HG02610 (cell line): ENCODE data around the gene RIPOR3.
"Not testable (repeated sequence)": the region's sequence is repeated elsewhere in the genome, so short reads cannot be mapped to it uniquely, and the experiment has no call there.

Source experiments
- ATAC-seq: cut with Tn5 transposase; IDR thresholded peaks from one replicate; pipeline ENCODE4 v1.9.1; 2021; ENCODE audit warnings: mild to moderate bottlenecking, moderate library complexity; ENCODE audit not compliant: unreplicated experiment

The RIPOR3 gene

DNA sequence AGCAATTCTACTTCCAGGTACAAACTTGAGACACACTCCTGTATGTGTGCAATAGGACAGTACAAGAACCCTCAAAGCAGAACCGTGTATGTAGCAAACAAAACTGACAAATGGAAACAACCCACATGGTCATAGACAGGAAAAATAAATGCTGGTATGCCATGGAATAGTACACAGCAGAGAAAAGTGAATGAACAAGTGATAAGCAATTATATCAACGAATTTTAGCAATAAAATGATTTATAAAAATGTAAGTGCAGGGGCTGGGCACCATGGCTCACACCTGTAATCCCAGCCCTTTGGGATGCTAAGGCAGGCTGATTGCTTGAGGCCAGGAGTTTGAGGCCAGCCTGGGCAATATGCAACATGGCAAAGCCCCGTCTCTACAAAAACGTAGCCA lies 9.3 kb downstream of the RIPOR3 start:
- no peak for ATAC-seq

DNA sequence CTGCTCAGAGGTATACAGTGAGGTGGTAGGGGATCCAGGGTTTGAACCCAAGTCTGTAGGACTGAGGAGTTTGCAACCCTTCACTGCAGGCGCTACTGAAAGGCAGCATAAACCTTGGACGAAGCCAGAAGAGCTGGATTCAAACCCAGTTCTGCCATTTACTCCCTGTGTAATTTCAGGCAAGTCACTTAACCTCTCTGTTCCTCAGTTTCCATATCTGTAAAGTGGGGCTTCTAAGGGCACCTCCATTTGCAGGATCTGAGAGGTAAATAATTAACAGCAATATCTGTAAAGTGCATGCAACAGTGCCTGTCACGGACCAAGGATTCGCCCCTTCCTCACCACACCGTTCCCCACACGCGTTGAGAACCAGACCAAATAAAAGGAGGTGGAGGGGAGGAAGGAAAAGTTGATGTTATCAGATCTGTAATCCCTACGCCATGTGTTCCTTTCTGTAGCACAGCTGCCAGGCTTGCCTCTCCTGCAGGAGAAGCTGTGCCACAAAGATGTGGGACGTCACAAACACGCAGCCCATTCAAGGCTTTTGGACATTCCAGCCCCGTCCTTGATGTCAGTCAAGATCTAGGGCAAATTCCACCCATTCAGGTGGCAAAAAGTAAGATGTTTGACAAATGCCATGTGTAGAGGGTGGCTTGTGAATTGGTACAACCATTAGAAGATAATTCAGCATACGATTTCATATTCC lies 9.8 kb downstream of the RIPOR3 start:
- no peak for ATAC-seq

DNA sequence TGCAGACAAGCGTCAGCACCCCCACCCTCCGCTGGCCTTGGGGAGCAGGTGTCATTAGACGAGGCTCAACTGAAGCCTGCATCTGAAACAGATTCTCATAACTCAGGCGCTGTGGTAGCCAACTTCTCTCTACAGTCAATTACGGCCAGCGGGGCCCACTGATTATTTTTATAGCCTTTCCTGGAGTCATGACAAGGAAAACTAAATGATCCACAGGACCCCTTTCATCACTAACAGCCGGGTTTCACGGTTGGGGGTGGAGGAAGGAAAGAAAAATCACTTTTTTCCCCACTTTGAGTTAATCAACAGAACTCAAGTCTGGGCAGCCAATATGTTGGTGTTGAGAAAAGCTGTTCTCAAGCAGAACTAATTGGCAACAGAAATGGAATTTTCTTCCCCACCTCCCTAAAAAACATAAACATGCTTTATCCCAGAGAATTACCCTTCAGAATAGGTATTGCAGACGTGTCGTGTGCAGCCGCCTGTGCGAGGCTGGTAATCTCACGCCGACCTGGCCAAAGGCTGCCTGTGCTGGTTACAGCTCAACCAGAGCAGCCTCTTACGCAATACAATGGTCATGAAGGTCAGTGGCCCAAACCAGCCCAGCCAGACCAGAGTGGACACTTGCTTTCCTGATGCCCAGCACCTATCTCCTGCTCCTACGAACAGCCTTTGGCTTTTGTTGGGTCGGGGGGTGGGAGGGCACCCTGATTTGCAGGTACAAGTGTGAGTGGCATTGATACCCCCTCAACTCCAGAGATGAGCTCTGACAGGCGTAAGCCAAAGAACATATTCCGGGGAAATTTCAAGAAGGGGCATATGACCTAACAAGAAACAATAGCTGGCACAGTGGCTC lies 11.0 kb downstream of the RIPOR3 start:
- ATAC-seq, result no peak

DNA sequence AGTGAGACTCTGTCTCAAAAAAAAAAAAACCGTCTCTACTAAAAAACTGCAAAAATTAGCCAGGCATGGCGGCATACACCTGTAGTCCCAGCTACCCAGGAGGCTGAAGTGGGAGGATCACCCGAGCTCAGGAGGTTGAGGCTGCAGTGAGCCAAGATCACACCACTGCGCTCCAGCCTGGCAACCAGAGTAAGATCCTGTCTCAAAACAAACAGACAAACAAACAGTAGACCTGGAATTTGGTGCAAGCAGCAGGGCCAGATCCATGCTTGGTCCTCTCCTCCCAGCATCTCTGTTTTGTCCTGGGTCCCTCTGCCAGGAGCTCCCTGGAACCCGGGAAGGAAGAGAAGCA lies 11.6 kb downstream of the RIPOR3 start:
- ATAC-seq, result no peak

DNA sequence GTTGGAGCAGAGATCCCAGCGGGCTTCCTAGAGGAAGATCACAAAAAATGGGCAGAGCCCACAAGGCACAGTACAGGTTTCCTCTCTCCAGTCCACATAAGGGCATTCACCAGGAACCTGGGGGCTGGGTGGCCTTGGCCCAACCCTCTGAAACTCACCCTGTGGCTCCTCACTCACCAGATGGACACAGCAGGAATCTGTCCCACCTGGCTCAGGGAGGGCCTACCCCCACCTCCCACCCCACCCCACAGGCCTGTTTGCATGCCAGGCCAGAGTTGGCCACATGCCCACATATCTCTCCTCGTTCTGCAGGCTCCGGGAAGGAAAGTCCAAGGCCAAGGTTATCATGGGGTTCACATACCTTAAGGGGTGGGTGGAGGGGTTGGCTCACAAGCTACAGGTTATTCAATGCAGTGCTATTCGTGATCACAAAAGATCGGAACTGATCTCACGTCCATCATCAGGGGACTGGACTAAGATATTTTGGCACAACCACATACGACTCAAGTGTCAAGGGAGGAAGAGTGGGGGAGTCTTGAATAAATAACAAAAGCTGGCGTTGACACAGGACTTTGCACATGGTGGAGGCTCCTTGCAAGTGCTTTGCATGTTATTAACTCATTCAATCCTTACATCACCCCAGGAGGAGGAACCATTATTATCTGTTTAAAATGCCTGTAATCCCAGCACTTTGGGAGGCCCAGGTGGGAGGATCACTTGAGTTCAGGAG lies 13.0 kb downstream of the RIPOR3 start:
- no peak for ATAC-seq

DNA sequence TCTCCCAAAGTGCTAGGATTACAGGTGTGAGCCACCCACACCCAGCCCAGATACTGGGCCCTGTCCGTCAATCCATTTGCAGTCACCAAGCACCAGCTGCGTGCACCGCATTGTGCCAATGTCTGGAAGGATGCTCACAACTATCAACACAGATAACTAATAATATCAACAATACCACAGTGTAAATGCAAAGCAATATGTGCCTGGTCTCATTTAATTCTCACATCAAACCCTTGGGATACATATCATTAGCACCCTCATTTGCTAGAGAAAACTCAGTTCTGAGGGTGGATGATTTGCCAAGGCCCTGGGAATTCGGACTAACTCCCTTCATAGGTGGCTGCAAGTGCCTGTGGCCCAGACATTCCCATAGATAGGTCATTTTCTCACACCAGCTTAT lies 14.5 kb downstream of the RIPOR3 start:
- ATAC-seq, result no peak

DNA sequence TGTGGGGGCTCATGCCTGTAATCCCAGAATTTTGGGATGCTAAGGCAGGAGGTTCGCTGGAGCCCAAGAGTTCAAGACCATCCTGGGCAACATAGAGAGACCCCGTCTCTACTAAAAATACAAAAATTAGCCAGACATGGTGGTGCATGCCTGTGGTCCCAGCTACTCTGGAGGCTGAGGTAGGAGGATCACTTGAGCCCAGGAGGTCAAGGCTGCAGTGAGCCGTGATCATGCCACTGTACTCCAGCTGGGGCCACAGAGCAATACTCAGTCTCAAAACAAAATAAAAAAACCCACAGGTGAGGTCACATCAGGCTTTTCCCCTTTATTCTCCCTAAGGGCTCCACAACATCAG lies 15.0 kb downstream of the RIPOR3 start:
- not testable (repeated sequence) for ATAC-seq

DNA sequence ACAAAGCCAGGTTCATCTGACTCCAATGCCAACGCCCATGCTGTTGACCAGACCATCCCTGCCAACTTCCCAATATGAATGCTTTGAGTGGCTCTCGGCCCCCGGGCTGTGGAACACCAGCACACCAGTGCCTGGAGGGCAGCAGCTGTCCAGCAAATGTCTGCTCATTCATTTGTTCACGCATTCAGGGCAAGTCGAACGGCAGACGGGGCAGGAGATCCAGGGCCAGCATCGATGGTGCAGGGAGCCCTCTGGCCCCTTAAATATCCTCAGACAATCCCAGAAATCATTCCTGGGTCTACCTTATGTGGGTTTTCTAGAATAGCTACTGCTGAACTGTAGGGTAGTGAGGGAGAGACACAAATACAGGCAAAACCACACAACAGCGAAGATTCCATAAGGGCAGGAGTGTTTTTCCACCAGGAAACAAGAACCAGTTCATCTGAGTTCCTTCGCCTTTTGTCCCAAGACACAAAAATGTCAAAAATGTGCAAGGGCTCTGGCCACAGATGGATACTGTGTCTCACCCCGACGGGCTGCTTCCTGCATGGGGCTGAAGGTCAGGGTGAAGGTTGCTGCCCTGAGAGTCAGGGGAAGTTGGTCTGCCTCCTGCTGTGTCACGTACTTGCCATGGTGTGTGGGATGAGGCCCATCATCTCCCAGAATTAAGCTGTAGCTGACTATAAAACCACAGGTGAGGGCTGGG lies 15.5 kb downstream of the RIPOR3 start:
- ATAC-seq, result no peak

DNA sequence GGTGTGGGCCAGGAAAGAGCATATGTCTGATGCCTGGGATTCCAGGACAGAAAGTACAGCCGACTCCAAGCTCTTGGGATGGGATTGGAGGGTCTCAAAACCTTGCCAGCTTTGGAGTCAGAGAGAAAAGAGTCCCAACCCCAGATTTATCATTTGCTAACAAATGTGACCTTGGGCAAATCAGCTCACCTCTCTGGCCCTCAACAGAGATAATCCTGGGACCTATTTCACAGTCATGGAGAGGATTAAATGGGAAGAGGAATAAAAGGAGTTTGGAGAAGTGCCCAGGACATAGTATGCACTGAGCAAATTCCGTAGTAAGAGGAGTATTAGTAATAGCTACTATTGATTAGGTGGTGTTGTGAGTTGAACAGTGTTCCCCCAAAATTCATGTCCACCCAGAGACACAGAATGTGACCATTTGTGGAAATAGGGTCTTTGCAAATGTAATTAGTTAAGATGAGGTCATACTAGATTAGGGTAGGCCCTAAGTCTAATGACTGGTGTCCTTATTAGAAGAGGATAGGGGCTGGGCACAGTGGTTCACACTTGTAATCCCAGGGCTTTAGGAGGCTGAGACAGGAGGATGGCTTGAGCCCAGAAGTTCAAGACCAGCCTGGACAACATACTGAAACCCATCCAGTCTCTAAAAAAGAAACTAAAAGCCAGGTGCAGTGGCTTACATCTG lies 17.1 kb downstream of the RIPOR3 start:
- no peak for ATAC-seq

DNA sequence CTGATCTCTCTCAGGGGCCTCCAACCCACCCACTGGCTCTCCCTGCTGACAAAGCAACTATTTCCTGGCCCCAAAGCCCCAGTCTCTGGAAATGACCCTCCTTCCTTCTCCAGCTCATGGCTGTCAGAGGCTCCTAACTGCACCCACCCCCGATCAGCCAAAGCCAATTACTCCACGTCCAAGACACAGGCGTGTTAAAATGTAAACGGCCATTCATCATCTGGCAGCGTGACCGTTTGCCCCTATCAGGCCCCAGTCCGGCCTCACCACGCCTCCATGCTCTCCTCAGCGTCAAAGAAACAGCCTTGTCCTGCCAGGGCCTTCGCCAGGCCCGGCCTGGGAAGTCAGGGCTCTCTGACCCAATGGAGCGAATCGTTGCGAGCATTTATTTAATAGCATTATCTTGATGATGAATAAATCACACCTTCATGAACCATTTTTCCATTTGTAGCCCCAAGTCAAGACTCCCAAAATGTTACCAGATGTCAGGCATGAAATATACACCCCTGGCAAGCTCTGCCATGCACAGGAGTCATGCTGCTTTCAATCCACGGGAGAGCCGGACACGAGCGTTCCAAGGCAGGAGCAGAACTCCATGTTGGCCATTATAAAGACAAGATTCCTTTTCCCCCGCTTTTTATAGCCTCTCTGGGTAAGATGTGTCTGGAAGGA lies 17.7 kb downstream of the RIPOR3 start:
- ATAC-seq, result no peak

DNA sequence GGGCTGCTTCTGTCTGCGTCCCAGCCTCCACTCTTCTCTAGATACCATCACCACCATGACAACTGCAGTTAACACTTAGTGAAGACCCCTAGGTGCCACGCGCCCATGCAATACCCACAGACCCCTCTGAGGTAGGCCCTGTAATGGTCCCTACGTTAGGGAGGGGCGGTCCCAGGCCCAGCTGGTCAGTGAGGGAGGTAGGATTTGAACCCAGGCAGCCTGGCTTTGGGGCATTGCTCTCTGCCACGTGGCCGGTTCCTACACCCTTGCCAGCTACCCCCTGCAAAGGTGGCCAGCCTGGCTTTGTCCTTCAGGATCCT lies 18.2 kb downstream of the RIPOR3 start:
- no peak for ATAC-seq

DNA sequence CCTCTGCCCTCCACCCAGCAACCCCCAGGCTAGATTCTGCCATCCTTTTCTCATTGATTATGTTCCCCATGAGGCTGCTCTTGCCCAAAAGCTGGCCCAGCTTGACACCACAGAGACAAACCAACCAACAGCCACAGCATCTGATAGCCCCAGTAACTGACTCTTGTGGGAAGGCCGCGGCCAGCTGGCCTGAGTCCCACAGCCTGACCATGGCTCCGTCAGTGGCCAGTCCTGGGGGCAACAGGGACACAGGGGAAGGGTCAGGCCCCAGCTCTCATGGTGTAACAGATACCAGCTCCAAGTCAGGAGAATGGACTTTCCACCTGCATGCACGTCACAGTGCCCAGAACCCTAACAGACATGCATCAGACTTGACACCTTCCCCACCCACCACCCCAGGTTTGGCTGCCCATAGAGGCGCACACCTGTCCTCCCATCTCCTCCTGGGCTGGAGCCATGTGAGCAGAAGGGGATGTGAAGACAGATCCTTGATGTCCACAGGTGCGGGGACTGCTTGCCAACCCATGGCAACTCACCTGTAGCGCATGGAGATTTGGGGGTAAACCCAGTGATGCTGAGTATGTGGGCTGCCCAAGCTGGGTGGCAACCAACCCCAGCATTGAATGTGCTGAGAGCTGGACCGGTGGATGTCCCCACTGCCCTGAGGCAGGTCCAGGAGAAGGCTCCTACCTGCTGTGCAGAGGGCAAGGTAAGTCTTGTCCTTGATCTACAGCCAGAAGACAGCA lies 18.8 kb downstream of the RIPOR3 start:
- no peak for ATAC-seq

DNA sequence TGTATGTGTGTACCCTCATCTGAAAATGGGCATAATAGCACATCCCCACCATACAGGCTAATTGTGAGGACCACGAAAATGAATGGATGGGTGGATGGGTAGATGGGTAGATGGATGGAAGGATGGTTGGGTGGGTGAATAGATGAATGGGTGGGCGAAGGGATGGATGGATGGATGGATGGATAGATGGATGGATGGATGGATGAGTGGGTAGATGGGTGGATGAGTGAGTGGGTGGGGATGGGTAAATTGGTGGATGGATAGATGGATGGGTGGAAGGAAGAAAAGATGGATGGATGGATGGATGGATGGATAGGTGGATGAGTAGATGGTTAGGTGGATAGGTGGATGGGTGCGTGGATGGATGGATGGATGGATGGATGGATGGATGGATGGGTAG lies 19.7 kb downstream of the RIPOR3 start:
- no peak for ATAC-seq

DNA sequence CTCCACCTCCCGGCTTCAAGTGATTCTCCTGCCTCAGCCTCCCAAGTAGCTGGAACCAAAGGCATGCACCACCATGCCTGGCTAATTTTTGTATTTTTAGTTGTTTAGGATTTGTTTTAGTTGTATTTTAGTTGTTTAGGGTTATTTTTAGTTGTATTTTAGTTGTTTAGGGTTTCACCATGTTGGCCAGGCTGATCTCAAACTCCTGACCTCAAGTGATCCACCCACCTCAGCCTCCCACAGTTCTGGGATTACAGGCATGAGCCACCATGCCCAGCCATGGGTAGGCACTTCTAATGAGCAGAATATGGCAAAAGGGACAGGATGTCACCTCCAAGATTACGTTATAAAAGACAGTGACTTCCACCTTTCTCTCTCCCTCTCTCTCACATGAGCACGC lies 20.3 kb downstream of the RIPOR3 start:
- not testable (repeated sequence) for ATAC-seq

DNA sequence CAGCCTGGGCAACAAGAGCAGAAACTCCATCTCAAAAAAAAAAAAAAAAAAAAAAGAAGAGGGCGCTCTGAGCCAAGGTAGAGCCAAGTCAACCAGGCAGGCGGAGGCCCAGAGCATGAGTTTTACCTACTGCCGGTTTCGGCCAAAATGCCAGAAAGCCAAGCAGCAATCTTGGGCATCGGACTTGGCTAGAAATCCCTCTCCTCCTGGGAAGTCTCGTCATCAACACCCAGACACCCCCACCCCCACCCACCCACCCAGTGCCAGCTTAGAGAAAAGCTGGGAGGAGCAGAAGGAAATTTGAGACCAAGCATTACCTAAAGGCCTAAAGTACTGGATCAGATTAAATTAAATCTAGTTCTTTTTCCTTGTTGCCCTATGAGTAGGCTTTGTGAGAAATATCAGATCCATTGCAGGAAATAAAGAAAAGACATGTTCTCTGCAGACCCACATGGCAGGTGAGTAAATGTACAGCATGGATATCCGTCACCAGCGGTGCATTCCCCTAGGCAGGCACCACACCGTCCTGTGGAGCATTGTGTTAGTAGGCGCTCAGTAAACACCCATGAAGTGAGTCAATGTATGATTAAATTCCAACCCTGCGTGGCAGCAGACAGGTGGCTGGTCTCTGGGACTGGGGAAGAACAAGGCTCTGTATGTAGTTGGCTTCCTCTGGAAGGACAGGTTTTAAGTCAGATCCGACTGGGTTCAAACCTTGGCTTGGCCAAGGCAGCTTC lies 21.0 kb downstream of the RIPOR3 start:
- no peak for ATAC-seq

DNA sequence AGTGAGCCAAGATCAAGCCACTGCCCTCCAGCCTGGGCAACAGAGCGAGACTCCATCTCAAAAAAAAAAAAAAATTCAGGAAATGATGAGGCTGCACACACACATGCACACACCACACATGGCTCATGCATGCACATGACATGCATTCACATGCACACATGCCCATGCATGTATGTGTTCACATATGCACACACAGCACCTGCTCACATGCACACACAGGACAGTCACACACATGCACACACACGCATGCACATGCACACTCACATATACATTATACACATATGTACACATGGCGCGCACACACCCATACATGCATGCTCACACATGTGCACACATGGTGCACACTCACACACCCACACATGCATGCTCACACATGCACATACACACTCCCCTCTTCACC lies 22.5 kb downstream of the RIPOR3 start:
- ATAC-seq, result no peak

DNA sequence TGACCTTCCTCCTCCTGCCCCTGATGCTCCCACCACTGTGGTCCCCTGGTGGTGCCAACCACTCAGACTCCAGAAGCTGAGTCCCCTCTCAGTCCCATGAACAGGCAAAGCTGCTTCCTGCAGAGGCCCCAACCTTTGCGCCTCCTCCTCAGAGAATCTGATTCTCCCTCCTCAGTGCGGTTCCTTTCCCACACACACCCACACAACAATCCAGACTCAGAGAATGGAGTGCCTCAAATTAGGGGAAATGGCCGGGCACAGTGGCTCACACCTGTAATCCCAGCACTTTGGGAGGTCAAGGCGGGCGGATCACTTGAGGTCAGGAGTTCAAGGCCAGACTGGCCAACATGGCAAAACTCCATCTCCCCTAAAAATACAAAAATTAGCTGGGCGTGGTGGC lies 23.0 kb downstream of the RIPOR3 start:
- no peak for ATAC-seq

DNA sequence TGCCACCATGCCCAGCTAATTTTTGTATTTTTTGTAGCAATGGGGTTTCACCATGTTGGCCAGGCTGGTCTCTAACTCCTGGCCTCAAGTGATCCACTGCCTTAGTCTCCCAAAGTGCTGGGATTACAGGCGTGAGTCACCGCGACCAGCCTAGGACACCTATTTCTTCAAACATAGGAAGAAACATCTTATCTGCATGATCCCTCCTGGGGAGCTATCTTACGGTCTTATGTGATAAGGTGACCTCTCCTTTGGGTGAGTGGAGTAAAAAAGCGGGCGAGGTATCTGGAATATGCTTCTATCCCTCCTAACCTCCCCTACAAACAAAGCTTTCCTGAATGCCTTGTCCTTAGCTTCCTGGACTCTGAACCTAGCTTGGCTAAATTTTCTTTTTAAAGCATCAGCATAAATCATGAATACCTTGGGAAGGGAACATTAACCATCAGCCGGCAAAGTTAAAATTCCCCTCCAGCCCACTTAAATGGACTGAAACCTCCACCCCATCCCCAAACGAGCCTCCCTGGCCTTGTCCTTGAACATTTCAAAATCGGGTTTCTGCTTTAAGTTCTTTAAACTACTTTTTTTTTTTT lies 24.5 kb downstream of the RIPOR3 start:
- ATAC-seq, result no peak

DNA sequence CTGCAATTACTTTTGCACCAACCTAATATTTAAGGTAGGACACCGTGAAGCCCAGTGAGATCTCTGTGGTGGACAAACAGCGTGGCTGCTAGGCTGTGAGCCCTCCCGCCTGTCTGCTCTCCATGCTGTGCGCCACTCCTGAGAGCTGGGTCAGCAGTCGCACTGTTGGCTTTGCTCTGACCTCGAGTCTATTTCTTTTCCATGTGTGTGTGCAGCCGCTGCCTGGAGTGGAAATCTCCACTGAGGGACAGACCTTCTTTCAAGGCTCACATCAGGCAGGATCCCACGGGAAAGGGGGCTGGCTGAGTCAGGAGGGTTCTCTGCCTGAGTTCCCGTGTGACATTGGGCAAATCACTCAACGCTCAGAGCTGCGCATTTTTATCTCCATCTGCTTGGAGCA lies 27.1 kb downstream of the RIPOR3 start:
- ATAC-seq, result no peak
